Stimulated activated CD8-positive, alpha-beta memory T cell treated with anti-CD3 and anti-CD28 coated beads, Interleukin-15, amount 100 ng/mL, for 4 hours (primary cell): ENCODE data around the gene CMSS1.

ENCODE experiments used
- DNase-seq, 2 donors: peaks; one replicate each; pipeline ENCODE4 v3.0.0-alpha.2; 2020; ENCODE audit warnings: low read depth in 2 of 2

Gene CMSS1

DNA sequence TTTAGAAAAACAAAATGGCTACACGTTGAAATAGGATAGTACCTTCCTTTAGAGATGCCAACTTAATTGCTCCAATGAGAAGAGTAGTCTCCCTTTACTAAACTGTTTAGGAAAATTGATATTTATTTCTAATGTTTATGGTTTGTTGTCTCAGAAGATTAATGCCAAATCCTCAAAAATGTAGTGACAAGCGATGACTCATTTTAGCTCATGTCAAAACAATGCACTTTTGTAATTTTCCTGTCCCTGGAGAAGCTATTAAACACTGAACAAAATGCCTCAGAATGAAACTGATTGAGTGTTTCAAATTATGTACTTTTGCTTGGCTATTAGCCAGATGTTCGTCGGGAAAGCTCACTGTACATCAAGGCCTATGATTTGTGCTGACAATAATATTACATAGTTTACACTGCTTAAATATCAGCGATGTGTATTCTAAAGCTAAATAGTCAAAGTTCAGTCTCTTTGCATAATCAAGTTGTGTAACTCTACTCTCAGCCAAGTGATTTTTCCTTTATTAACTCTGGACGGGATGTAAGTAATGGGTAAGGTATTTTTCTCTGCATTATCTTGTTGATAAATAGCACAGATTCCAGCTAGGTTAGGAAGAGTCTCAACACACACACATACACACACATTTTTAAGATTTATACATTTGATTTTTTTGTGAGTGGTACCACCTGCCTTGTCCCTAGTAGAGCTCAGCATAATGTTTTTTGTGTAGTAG, 83.7 kb downstream of the CMSS1 start:
- DNase-seq = no peak

DNA sequence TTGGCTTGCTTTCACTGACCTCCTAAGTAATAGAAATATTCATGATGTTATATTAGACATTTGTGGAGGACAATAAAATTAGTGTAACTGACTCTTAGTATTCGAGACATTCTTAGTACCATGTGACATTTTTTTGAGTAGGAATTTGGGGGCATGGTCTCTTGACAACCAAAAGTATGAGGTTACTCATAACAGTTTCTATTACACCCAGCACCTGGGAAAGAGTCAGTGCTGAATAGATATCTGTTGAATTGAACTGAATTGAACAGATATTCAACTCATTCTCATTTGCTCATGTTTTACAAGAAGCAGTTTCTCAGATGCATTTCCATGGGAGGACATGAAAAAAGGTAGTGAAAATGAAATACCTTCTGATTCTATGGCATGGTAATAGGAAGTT, 84.4 kb downstream of the CMSS1 start:
- no peak for DNase-seq

DNA sequence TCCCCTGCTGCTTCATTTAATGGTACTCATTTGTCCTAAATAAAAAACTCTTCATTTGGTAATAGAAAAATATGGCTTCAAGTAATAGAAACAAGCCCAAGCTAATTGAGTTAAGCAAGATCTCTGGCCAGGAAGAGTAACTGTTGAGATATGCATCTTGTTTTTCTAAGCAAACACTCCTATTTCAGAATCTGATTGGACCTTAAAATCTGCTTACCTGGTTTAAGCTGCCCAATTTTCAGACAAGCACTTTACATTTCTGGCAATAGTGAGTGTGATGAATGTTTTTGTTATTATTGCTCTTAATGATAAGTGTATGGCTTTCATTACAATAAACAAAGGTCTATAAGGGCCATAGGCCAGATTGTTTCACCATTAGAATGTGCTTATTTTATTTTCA, 86.2 kb downstream of the CMSS1 start:
- no peak for DNase-seq

DNA sequence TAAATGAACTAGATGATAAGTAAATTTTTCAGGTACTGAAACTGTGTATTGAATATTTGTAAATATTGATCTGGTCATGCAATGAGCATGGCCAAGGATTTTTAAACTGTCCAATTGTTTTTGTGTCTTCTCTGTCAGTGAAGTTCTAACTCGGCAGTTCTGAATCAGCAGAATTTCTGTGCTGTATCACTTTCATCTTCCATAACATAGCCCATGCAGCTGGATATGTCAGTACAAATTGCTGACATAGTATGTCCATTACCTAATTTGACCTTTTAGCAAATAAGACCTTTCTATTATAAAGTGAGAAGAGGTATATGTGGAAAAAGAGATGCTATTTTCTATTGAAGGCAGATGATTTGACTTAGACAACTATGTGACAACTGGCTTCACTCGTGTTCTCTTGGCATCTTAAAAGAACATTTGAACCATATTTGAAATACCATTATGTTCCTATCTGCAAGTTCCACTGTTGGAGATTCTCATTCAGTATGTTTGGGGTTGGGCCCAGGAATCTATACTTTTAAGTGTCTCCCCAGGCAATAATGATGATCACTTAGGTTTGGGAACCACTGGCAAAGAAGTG, 90.4 kb downstream of the CMSS1 start:
- no peak for DNase-seq

DNA sequence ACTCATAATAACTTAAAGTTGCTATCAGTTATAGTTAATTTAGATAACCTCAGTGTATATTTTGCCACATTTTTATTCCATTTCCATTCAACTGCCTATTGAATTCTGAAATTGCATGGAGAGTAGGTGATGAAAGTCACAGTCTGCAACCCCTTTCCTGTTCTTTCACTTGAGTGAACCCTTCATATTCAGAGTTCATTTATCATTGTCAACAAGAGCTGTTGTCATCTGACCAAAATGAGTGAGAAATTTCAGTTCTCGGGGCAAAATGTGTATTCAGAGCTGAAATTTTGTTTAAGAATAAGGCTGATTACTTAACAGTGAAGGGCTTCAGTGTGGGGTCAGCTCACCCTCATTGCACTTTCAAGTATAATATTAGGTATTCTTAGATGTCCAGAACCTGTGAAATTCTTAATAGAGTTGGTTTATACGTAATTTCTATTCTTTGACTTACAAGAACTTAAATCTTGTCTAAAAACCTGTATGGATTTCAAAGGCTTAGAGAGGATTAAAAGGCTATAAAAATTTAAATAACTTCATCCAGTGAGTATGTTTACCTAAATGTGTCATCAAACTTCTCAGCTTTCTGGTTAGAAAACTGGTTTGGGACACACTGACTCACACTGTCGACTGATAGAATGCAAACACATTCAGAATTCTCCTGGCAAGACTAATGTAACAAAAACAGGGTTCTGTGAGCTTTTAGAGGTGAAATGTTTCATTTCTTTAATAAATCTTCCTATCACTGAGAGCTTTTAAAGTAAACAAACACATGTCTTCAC, 92.2 kb downstream of the CMSS1 start:
- DNase-seq = no peak

DNA sequence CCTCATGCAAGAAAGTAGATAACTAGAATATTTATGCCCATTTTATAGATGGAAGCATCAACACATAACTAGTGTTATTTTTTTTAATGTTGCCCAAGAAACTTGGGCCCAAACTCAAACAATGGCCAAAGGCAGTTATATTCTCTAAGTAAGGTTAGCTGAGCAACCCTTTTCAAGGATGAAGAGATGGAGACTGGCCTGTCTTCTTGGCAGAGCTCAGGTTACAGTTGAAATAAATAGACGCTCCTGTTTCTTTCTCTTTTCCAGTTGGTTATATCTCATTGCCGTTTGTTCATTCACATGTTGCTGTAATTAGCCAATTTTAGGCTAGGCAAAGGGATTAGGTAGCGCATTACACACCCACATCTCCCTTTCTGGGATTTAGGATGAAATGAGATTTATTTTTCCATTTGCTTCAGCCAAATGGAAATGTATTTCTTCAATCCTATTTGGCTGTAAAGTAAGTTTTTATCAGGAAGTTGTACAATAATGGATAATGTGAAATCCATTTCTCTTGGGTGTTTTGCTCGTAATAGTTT, 93.2 kb downstream of the CMSS1 start:
- DNase-seq = no peak

GRCh38 chr3:99911433-99911832, 93.8 kb downstream of the CMSS1 start:
- DNase-seq = no peak

DNA sequence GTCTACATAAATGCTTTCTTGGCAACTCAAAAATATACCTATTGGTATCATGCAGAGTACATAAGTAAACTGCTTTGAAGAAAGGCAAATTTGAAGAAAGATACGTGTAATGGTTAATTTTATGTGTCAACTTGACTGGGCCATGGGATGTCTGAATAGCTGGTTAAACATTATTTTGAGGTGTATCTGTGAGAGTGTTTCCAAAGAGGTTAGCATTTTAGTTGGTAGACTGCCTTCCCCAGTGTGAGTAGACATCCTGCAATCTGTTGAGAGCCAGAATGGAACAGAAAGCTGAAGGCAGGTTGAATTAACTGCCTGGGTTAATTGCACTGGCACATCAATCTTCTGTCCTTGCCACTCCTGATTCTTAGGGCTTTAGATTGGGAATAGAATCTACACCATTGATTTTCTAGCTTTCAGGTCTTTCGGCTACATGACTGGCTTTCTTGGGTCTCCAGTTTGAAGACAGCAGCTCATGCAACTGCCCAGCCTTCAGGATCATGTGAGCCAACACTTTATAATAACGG, 98.3 kb downstream of the CMSS1 start:
- no peak for DNase-seq

GRCh38 chr3:99918715-99919114, 101.1 kb downstream of the CMSS1 start:
- DNase-seq = no peak

GRCh38 chr3:99919694-99920093, 102.0 kb downstream of the CMSS1 start:
- DNase-seq = no peak

DNA sequence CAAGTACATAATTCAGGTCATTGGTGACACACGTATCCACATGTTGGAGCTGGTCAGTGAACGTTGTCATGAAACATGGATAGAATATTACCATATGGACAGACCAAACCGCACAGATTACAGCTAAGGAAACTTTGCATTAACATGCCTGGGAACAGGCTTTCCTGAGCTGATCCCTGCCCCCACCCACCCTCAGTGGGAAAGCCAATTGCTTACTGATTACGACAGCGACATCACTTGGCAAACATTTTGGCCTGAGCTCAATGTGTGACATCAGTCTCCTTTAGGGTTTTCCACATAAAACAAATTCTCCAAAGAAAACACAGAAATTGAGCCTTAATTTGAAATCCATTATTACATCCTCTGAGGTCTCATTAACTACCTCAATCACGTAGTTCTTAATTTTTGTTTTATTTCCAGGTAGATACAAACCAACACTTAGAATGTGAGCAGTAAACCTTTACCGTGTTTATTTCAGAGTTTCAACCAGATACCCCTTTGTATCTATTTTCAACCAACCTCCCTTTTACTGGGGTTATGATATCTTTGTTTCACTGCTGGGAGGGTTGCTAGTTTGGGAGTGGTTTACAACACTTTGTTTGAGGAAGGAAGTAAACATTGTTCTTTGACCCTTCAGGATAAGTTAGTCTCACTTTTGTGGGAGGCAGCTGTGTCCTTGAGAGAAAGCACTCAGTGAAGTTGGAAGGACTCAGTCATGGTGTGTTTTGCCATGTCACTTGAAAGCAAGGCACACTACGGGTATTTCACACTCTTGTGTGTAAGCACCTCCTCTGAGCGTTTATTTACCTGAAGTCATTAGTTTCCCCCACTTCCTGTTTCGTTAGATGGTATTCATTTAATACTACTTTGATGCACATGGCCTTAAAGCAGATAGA, 103.1 kb downstream of the CMSS1 start:
- no peak for DNase-seq

GRCh38 chr3:99921377-99921695, 103.7 kb downstream of the CMSS1 start:
- no peak for DNase-seq

GRCh38 chr3:99921986-99922385, 104.3 kb downstream of the CMSS1 start:
- DNase-seq = no peak

- no peak for DNase-seq
Observed at GRCh38 chr3:99923873-99924272, 106.2 kb downstream of the CMSS1 start.

- no peak for DNase-seq
Observed at GRCh38 chr3:99925584-99926230, 108.0 kb downstream of the CMSS1 start.

GRCh38 chr3:99927671-99928457, 110.2 kb downstream of the CMSS1 start:
- no peak for DNase-seq

GRCh38 chr3:99928771-99929744, 111.4 kb downstream of the CMSS1 start:
- no peak for DNase-seq

GRCh38 chr3:99929745-99930139, 112.1 kb downstream of the CMSS1 start:
- DNase-seq = no peak

GRCh38 chr3:99931059-99931458, 113.4 kb downstream of the CMSS1 start:
- DNase-seq = no peak
